Astrocyte of the hippocampus (primary cell): ENCODE results near the gene PRKCZ.
A peak's percentile ranks its signal among the peaks of the same experiment; 100 is the strongest.

Experiments
- DNase-seq: peaks from one replicate; pipeline ENCODE4 v3.0.0; 2011; ENCODE audit warnings: low read depth, low spot score

Gene PRKCZ

GRCh38 chr1:2228694-2229036 is 178.5 kb downstream of the PRKCZ start:
- DNase-seq, result peak; percentile 57

GRCh38 chr1:2229037-2229864 is 179.0 kb downstream of the PRKCZ start:
- peak; percentile 81 for DNase-seq

- peak; percentile 66 for DNase-seq
These were observed 179.9 kb downstream of the PRKCZ start for GRCh38 chr1:2229911-2230731.

GRCh38 chr1:2230781-2231531 is 180.7 kb downstream of the PRKCZ start:
- DNase-seq, result peak; percentile 49

GRCh38 chr1:2231532-2232254 is 181.5 kb downstream of the PRKCZ start:
- peak; percentile 83 for DNase-seq

GRCh38 chr1:2232255-2232915 is 182.2 kb downstream of the PRKCZ start:
- DNase-seq, result no peak

- no peak for DNase-seq
These were observed 182.8 kb downstream of the PRKCZ start for GRCh38 chr1:2232916-2233438.

GRCh38 chr1:2233468-2233867 is 183.3 kb downstream of the PRKCZ start:
- DNase-seq, result no peak

- DNase-seq, result peak; percentile 57
These were observed 184.0 kb downstream of the PRKCZ start for GRCh38 chr1:2233997-2234761.

GRCh38 chr1:2234762-2235113 is 184.5 kb downstream of the PRKCZ start:
- no peak for DNase-seq
